ENCODE data around the gene CEP162. TPM values are rescaled to one million over a fixed set of nuclear protein-coding genes. Genes with fewer than 3 reads are reported as not detected.
A peak's percentile ranks its signal among the peaks of the same experiment; 100 is the strongest.

Gene CEP162
- total and polyA plus RNA-seq, 12 donors = 2.1 to 5.6 (median 3.8) TPM

DNA sequence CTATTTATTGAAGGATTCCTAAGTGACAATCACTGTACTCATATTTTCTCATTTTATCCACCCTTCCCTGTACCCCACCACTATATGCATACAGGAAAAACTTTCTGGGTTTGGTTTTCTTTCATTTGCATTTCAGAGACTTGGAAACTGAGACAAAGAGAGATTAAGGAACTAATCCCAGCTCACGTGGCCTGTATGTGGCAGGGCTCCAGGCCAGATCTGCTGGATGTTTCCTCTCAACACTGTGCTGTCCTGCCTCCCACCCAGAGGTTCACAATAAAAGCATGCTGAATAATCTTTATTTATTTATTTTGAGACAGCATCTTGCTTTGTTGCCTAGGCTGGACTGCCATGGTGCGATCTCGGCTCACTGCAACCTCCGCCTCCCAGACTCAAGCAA, 50.2 kb downstream of the CEP162 start:
- ATAC-seq (no peak), DNase-seq (peak in 1 of 2 donors; percentile 17)
- H3K4me3 ChIP-seq = no peak overlapping the region
- TF ChIP-seq, protein P1, sequence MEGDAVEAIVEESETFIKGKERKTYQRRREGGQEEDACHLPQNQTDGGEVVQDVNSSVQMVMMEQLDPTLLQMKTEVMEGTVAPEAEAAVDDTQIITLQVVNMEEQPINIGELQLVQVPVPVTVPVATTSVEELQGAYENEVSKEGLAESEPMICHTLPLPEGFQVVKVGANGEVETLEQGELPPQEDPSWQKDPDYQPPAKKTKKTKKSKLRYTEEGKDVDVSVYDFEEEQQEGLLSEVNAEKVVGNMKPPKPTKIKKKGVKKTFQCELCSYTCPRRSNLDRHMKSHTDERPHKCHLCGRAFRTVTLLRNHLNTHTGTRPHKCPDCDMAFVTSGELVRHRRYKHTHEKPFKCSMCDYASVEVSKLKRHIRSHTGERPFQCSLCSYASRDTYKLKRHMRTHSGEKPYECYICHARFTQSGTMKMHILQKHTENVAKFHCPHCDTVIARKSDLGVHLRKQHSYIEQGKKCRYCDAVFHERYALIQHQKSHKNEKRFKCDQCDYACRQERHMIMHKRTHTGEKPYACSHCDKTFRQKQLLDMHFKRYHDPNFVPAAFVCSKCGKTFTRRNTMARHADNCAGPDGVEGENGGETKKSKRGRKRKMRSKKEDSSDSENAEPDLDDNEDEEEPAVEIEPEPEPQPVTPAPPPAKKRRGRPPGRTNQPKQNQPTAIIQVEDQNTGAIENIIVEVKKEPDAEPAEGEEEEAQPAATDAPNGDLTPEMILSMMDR (IDR thresholded peaks at IDR 0.05) = no peak
- H3K36me3 ChIP-seq = peaks cover 0 to 36% (median 6%) of the 10 kb centered on the region in 9 donors
- no peak overlapping the region for H3K27ac ChIP-seq
- intact Hi-C loops (cut with DNase I) = no loop called here
- peaks cover 0 to 5% (median 0%) of the 10 kb centered on the region in 9 donors for H3K4me1 ChIP-seq
- H3K27me3 ChIP-seq = no peaks in the 10 kb centered on the region
- whole genome bisulfite sequencing, 2 donors = 82 to 85% methylated on average over 4 of the region's 4 CpGs
- H3K9me3 ChIP-seq = peaks cover 0 to 4% (median 0%) of the 10 kb centered on the region in 11 donors

DNA sequence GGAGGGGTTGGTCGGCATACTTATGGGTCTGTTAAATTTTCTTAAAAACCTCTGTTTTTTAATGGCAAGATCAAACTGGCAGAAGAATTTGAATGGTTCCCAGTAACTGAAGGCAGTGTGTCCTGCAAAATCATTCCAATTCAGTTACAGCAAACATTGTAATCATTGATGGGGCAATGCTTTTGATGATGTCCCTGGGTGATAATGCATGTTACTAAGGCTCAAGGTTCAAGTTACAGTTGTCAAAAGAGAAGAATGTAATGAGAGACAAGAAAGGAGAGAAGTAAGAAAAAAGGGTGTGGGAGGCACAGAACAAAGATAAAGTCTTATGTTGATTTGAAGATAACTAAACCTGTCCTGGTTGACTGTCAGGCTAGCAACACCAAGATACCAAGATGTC, 54.9 kb downstream of the CEP162 start:
- 97 to 98% methylated on average over 1 of the region's 1 CpG for WGBS, 2 donors
- Histone ChIP-seq H3K27ac (no peak overlapping the region), H3K4me3 (no peak overlapping the region), H3K9me3 (no peaks in the 10 kb centered on the region), H3K36me3 (peaks cover 0 to 65% (median 6%) of the 10 kb centered on the region in 9 donors), H3K27me3 (no peaks in the 10 kb centered on the region), H3K4me1 (peaks cover 0 to 10% (median 0%) of the 10 kb centered on the region in 9 donors)
- DNase-seq (no peak), ATAC-seq (no peak)
- TF ChIP-seq, protein P1 (IDR thresholded peaks at IDR 0.05) = no peak
- intact Hi-C loops (cut with DNase I) = no loop called here

DNA sequence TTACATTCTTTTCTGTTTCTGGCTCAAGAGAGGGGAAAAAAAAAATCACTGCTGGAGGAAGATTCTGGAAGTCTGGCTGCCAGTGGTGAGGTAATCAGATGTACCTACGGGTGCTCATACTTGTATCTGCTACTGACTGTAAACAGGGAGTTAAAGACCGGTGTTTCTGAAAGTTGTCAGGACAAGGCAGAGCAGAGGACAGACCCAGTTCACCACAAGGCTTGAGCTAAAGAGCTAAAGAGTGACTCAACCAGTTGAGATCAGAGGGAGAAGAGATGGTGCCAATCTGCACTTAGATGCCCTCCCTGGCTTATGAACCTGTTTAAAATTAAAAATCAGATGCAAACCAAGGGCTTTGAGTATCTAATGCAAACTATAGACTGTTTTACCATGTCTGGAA, 55.4 kb downstream of the CEP162 start:
- intact Hi-C loops (cut with DNase I) = no loop called here
- DNase-seq = no peak
- 41 to 60% methylated on average over 2 of the region's 2 CpGs for WGBS, 2 donors
- peaks cover 0 to 69% (median 6%) of the 10 kb centered on the region in 9 donors for H3K36me3 ChIP-seq
- H3K27ac ChIP-seq = no peak overlapping the region
- TF ChIP-seq, protein P1 (IDR thresholded peaks at IDR 0.05) = no peak
- no peak for ATAC-seq
- H3K4me3 ChIP-seq = no peak overlapping the region
- no peaks in the 10 kb centered on the region for H3K27me3 ChIP-seq
- H3K9me3 ChIP-seq = no peaks in the 10 kb centered on the region
- peaks cover 0 to 10% (median 0%) of the 10 kb centered on the region in 9 donors for H3K4me1 ChIP-seq

DNA sequence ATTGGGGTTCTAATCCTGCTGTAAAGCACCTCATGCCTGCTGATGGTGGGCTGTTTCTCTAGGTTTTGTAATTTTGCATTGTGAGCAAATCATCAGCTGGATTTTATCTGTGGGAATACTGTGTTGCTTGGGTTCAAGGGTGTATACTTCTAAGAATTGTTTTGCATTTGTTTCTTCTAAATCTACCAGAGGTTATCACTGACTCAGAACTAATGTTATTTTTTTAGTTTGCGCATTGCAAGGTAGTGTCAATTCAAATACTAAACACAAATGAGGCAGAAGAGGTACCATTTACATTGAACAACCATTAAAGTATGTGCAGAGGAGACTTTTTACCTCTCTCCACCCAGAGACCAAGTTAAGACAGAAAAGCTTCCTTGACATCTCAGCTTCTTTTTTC, 60.0 kb downstream of the CEP162 start:
- Histone ChIP-seq H3K4me1 (peaks cover 0 to 10% (median 0%) of the 10 kb centered on the region in 9 donors), H3K36me3 (peaks cover 0 to 66% (median 0%) of the 10 kb centered on the region in 9 donors), H3K27me3 (no peaks in the 10 kb centered on the region), H3K9me3 (peaks cover 0 to 3% (median 0%) of the 10 kb centered on the region in 11 donors), H3K27ac (no peak overlapping the region), H3K4me3 (no peak overlapping the region)
- intact Hi-C loops (cut with DNase I) = no loop called here
- DNase-seq (no peak), ATAC-seq (no peak)
- WGBS, 2 donors = 97 to 100% methylated on average over 1 of the region's 1 CpG
- TF ChIP-seq, protein P1 (IDR thresholded peaks at IDR 0.05) = no peak

Data from heart right ventricle (tissue), 16 donors.